GM19463 (cell line): ENCODE results near the gene TEX54.
A peak's percentile ranks its signal among the peaks of the same experiment; 100 is the strongest.

Source experiments
- ATAC-seq: cut with Tn5 transposase; IDR thresholded peaks from one replicate; pipeline ENCODE4 v1.9.1; 2021; ENCODE audit warnings: mild to moderate bottlenecking, moderate library complexity; ENCODE audit not compliant: unreplicated experiment

Gene TEX54

DNA sequence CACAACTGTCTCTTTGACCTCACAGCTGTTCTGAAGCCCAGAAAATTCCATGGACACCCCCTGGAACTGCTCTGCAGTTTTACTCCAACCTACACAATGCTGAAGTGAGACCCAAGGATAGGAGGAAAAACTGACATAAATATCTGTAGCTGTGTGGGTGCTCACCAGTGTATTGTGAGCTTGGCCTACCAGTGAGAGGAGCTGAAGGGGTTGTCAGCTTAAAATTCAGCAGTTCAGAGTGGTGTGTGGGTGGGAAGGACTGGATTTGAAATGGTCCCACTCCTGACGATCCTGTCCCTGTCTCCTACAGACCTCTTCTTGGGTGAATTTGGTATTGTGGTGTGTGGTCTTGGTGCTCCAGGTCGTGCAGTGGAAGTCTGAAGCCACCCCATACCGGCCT, 43.1 kb downstream of the TEX54 start:
- no peak for ATAC-seq

DNA sequence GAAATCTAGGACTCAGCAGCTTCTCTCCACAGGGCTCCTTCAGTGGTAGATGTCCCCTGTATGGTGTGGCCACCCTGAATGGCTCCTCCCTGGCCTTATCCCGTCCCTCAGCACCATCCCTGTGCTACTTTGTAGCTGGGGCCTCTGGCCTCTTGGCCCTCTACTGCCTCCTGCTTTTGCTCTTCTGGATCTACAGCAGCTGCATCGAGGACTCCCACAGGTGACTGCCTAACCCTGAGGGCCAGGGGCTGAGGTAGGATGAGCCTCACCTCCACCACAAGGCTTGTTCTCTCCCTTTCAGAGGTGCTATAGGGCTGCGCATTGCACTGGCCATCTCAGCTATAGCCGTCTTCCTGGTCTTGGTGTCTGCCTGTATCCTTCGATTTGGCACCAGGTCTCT, 43.6 kb downstream of the TEX54 start:
- no peak for ATAC-seq

DNA sequence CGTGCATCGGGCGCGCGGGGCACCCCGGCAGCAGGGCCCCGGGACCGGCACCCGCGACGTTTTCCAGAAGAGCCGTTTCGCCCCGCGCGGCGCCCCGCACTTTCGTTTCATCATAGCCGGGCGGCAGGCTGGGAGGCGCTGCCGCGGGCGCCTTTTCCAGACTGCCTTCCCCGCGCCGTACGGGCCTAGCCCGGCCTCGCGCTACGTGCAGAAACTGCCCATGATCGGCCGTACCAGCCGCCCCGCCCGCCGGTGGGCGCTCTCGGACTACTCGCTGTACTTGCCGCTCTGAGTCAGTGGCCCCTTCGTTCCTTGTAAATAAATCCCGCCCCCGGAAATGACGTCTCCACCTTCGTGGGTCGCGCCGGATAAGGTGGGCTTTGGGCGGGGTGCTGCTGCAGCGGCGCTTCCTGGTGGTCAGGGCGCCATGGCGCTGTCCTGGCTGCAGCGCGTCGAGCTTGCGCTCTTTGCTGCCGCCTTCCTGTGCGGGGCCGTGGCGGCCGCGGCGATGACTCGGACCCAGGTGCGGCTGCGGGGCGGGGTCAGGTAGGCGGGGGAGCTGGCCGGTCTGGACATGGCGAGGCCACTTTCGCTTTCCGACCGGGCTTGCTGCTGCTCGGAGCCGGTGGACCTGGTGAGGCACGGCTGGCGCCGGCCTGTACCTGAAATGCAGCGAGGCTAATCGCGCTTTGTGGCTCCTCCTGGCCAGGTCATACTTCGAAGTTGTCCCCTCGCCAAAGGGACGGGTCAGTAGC, 45.5 kb downstream of the TEX54 start, which contains the start of gene TMEM179B:
Gene TMEM179B, plus strand, starts transcription at position 398 of the 755 bp plus-strand sequence. Its CDS starts 30 bp downstream, at position 428.
- peak; percentile 63 for ATAC-seq

DNA sequence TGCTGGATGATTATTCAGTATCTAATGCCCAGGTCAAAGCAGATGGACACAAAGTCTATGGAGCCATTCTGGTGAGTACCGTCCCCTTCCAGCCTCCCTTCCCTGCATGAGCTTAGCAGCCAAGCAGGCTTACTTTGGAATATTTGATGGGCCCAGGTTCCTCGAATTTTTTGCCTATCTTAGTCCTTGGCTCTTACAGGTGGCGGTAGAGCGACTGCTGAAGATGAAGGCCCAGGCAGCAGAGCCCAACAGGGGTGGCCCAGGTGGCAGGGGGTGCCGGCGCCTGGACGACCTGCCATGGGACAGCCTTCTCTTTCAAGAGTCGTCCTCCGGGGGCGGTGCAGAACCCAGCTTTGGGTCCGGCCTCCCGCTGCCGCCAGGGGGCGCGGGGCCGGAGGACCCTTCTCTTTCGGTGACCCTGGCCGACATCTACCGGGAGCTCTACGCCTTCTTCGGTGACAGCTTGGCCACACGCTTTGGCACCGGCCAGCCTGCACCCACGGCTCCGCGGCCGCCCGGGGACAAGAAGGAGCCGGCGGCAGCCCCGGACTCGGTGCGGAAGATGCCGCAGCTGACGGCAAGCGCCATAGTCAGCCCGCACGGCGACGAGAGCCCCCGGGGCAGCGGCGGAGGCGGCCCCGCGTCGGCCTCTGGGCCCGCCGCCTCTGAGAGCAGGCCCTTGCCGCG, 46.2 kb downstream of the TEX54 start:
- peak; percentile 68 for ATAC-seq

DNA sequence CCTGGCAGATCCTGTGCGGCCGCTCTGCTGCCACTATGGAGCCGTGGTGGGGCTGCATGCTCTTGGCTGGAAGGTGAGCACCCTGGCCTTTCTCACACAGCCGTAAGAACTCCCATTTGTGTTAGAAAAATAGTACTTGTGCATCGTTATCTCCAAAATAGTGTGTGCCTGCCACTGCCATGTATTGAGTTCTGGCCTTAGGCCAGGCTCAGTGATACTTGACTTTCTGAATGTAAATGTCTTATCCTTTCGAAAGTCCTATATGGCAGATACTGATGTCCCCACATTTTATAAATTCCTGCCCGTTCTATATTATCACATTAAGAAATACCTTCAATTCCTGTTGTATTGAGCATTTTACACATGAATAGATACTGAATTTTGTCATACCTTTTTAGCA, 49.9 kb downstream of the TEX54 start:
- no peak for ATAC-seq
